Smooth muscle cell (in vitro differentiated cells): Measurements from ENCODE around the gene SMPD1. TPM values are rescaled to one million over a fixed set of nuclear protein-coding genes. Genes with fewer than 3 reads are reported as not detected.

ENCODE experiments used
- DNase-seq: peaks from one replicate; lab custom pipeline; 2025; ENCODE audit not compliant: unreplicated experiment; lab: John Stamatoyannopoulos, UW
- H2AFZ ChIP-seq: fragments of 200-600 bp; sonication (generic); 2 replicates; pipeline ENCODE4 v1.6.0; 2016; ENCODE audit warnings: antibody characterized with exemption, low read depth, mild to moderate bottlenecking
- H3F3A ChIP-seq: fragments of 200-600 bp; sonication (generic); 2 replicates; pipeline ENCODE4 v1.6.0; 2017; ENCODE audit warnings: antibody characterized with exemption, low read depth
- H3K27ac ChIP-seq: fragments of 200-600 bp; sonication (generic); 2 replicates; pipeline ENCODE4 v1.5.1; 2016; ENCODE audit warnings: low read depth, mild to moderate bottlenecking
- H3K27me3 ChIP-seq: fragments of 200-600 bp; sonication (generic); 2 replicates; pipeline ENCODE4 v1.6.1; 2016; ENCODE audit warnings: low read depth, mild to moderate bottlenecking
- H3K36me3 ChIP-seq: fragments of 200-600 bp; sonication (generic); 2 replicates; pipeline ENCODE4 v1.5.1; 2016; ENCODE audit warnings: low read depth
- H3K4me1 ChIP-seq: fragments of 200-600 bp; sonication (generic); 2 replicates; pipeline ENCODE4 v1.5.1; 2016; ENCODE audit warnings: low read depth
- H3K4me2 ChIP-seq: fragments of 200-600 bp; sonication (generic); 2 replicates; pipeline ENCODE4 v1.6.0; 2016; ENCODE audit warnings: mild to moderate bottlenecking
- H3K4me3 ChIP-seq: fragments of 200-600 bp; sonication (generic); 2 replicates; pipeline ENCODE4 v1.5.1; 2016; ENCODE audit warnings: mild to moderate bottlenecking
- H3K79me2 ChIP-seq: fragments of 200-600 bp; sonication (generic); 2 replicates; pipeline ENCODE4 v1.6.0; 2016; ENCODE audit warnings: low read depth, mild to moderate bottlenecking
- H3K9ac ChIP-seq: fragments of 200-600 bp; sonication (generic); 2 replicates; pipeline ENCODE4 v1.6.0; 2016; ENCODE audit warnings: low read depth
- H3K9me3 ChIP-seq: fragments of 200-600 bp; sonication (generic); replicated peaks from 2 replicates; pipeline ENCODE4 v1.5.1; 2016; ENCODE audit warnings: low read depth
- H4K20me1 ChIP-seq: fragments of 200-600 bp; sonication (generic); 2 replicates; pipeline ENCODE4 v1.6.0; 2016; ENCODE audit warnings: low read depth
- WGBS: methylation state at CpG from one replicate; pipeline ENCODE4 v1.1.7; 2016; ENCODE audit warnings: low lambda C conversion rate; 5-methylcytosine and 5-hydroxymethylcytosine counted together
- polyA plus RNA-seq: library from polyadenylated mRNA; unstranded; fragments of >200 nt; fragmentation: Nextera tagmentation; extraction: Ambion mirVana; gene quantifications from 2 replicates; pipeline ENCODE4 v1.2.1, GENCODE V29; 2016
- total RNA-seq: library from RNA; depleted of rRNA; stranded (reverse); fragments of >200 nt; gene quantifications from 2 replicates; pipeline ENCODE4 v1.2.3, GENCODE V29; 2014
- TF ChIP-seq, protein P1 (sequence below): fragments of 200-600 bp; sonication (generic); IDR thresholded peaks from 2 replicates; pipeline ENCODE4 v1.5.1; 2017; ENCODE audit warnings: borderline replicate concordance, mild to moderate bottlenecking, antibody characterized with exemption; ENCODE audit not compliant: insufficient read depth, poor library complexity, severe bottlenecking

SMPD1 gene
- total and polyA plus RNA-seq, 2 experiments from 2014 or later, result 56.6 to 57.3 TPM

DNA sequence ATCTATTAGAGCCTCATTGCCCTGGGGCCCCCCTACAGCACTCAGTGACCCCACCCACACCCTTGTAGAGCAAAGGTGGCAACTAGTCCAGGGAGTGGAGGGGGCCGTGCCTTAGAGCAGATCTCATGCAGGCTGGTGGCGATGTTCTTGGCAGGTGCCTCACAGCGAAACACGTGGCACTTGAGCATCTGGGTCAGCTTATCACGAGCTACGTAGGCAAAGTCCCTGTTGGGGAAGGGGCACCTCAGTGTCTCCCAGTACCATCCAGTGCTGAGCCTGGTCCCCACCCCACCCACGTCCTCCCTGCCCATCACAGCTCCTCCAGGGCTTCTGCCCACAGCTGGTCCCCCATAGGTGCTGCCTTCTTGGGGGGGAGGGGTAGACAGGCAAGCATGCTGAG, 11.2 kb downstream of the SMPD1 start:
- no peaks in the 10 kb centered on the region for H3K27me3 ChIP-seq
- H3K4me2 ChIP-seq, result no peak overlapping the region
- H3K9ac ChIP-seq, result no peak overlapping the region
- peaks cover 11% of the 10 kb centered on the region for H3K4me1 ChIP-seq
- no peak for DNase-seq
- peaks cover 8% of the 10 kb centered on the region for H3F3A ChIP-seq
- H2AFZ ChIP-seq, result no peak overlapping the region
- H3K4me3 ChIP-seq, result no peak overlapping the region
- H3K27ac ChIP-seq, result no peak overlapping the region
- H3K79me2 ChIP-seq, result no peaks in the 10 kb centered on the region
- TF ChIP-seq, protein P1, sequence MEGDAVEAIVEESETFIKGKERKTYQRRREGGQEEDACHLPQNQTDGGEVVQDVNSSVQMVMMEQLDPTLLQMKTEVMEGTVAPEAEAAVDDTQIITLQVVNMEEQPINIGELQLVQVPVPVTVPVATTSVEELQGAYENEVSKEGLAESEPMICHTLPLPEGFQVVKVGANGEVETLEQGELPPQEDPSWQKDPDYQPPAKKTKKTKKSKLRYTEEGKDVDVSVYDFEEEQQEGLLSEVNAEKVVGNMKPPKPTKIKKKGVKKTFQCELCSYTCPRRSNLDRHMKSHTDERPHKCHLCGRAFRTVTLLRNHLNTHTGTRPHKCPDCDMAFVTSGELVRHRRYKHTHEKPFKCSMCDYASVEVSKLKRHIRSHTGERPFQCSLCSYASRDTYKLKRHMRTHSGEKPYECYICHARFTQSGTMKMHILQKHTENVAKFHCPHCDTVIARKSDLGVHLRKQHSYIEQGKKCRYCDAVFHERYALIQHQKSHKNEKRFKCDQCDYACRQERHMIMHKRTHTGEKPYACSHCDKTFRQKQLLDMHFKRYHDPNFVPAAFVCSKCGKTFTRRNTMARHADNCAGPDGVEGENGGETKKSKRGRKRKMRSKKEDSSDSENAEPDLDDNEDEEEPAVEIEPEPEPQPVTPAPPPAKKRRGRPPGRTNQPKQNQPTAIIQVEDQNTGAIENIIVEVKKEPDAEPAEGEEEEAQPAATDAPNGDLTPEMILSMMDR, result no peak
- 97% methylated on average over 7 of the region's 7 CpGs for WGBS
- no peaks in the 10 kb centered on the region for H3K36me3 ChIP-seq
- H3K9me3 ChIP-seq, result no peaks in the 10 kb centered on the region
- H4K20me1 ChIP-seq, result peaks cover 31% of the 10 kb centered on the region

DNA sequence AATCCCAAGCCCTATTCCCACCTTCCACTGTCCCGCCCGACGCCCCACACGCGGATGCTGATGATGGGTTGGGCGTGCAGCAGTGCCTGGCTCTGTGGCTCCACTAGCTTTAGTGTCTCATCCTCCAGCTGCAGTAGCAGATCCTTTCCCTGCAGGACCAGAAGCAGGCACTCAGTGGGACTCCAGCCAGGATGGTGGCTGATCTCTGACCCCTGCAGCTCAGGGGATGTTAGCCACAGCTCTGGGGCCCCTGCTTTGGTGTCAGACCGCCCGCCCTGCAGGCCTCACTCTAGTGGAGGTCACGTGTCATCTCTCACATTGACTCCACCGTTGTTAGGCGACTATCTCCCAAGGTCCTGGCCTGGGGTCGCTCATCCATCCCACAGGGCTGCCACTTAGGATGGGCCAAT, 11.8 kb downstream of the SMPD1 start:
- DNase-seq, result no peak
- Histone ChIP-seq H4K20me1 (peaks cover 36% of the 10 kb centered on the region), H3K79me2 (no peaks in the 10 kb centered on the region), H3K27me3 (no peaks in the 10 kb centered on the region), H3K4me1 (peaks cover 11% of the 10 kb centered on the region), H3K9ac (no peak overlapping the region), H3K4me2 (no peak overlapping the region), H3K4me3 (no peak overlapping the region), H2AFZ (no peak overlapping the region), H3K36me3 (no peaks in the 10 kb centered on the region), H3K27ac (no peak overlapping the region), H3K9me3 (no peaks in the 10 kb centered on the region), H3F3A (peaks cover 4% of the 10 kb centered on the region)
- WGBS, result 94% methylated on average over 12 of the region's 12 CpGs
- TF ChIP-seq, protein P1, result no peak

DNA sequence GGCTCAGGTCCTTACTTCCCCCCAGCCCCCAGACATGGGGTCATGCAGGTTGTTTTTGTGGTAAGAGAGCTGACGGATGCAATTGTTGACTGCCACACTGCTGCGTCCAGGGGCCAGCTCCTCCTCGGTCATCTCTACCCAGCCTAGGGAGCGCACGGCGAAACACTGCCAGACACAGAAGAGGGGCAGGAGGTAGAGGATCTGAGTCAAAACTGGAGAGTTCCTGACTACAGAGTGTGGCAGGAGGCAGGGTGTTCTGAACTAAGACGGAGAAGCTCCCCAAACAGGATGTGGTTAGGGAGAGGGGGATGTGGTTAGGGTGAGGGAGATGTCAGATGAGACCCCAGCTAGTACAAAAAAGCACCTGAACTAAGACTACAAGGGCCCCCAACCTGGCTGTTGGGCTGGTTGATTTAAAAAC, 12.3 kb downstream of the SMPD1 start:
- Histone ChIP-seq H3K9ac (no peak overlapping the region), H3K79me2 (no peaks in the 10 kb centered on the region), H3K4me3 (no peak overlapping the region), H3K9me3 (no peaks in the 10 kb centered on the region), H3K36me3 (no peaks in the 10 kb centered on the region), H3K4me1 (peaks cover 11% of the 10 kb centered on the region), H4K20me1 (peaks cover 40% of the 10 kb centered on the region), H3F3A (no peaks in the 10 kb centered on the region), H3K4me2 (no peak overlapping the region), H2AFZ (no peak overlapping the region), H3K27ac (no peak overlapping the region), H3K27me3 (no peaks in the 10 kb centered on the region)
- TF ChIP-seq, protein P1, result no peak
- DNase-seq, result no peak
- 93% methylated on average over 7 of the region's 7 CpGs for WGBS

DNA sequence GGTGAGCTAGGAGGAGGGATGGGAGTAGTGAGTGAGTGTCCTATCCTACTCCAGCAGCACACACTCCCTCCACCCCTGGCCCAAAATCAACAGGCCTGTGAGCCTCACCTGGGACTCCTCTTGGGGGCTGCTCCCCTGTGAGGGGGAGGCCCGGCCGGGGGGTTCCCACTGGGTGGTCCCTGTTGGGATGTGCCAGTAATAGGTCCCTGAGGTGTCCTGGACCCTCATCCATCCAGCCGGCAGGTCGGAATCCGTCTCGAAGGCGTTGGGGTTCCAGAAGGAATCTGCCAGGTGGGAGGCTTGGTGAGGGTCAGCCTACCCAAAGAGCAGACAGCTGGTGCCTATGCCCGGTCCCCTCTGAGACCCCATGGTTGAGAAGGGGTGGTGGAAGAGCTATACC, 13.3 kb downstream of the SMPD1 start:
- H3K27me3 ChIP-seq, result no peaks in the 10 kb centered on the region
- H3K36me3 ChIP-seq, result no peaks in the 10 kb centered on the region
- H3K4me2 ChIP-seq, result no peak overlapping the region
- H2AFZ ChIP-seq, result no peak overlapping the region
- no peaks in the 10 kb centered on the region for H3K9me3 ChIP-seq
- H4K20me1 ChIP-seq, result peaks cover 46% of the 10 kb centered on the region
- peaks cover 11% of the 10 kb centered on the region for H3K4me1 ChIP-seq
- 93% methylated on average over 8 of the region's 8 CpGs for WGBS
- H3F3A ChIP-seq, result no peaks in the 10 kb centered on the region
- TF ChIP-seq, protein P1, result no peak
- no peak overlapping the region for H3K4me3 ChIP-seq
- no peak overlapping the region for H3K27ac ChIP-seq
- H3K79me2 ChIP-seq, result no peaks in the 10 kb centered on the region
- H3K9ac ChIP-seq, result no peak overlapping the region
- no peak for DNase-seq
